ENCODE data around the gene PANX3. TPM values are rescaled to one million over a fixed set of nuclear protein-coding genes. Genes with fewer than 3 reads are reported as not detected.

The PANX3 gene
- total and polyA plus RNA-seq, 5 donors from 2014 or later = not detected

GRCh38 chr11:124663861-124664260, 52.6 kb downstream of the PANX3 start:
- ATAC-seq (ENCODE audit: low read depth in 2 of 2) = no peak

GRCh38 chr11:124667601-124668000, 56.4 kb downstream of the PANX3 start:
- no peak overlapping the region for H3K4me3 Mint-ChIP-seq
- Histone ChIP-seq H3K4me3 (ENCODE audit: low read depth, low read length) (no peak overlapping the region), H3K4me1 (ENCODE audit: control insufficient read depth, insufficient read depth, low read length, poor library complexity, severe bottlenecking) (peaks cover 7% of the 10 kb centered on the region), H3K36me3 (ENCODE audit: control insufficient read depth, insufficient read depth, low read length) (no peaks in the 10 kb centered on the region), H3K27ac (ENCODE audit: insufficient read depth, low read length, poor library complexity, severe bottlenecking) (no peak overlapping the region), H3K27me3 (ENCODE audit: control insufficient read depth, insufficient read depth, low read length) (no peaks in the 10 kb centered on the region), H3K9me3 (ENCODE audit: control insufficient read depth in 2 of 2, low read length in 2 of 2) (no peaks in the 10 kb centered on the region)
- H3K36me3 Mint-ChIP-seq = peaks cover 7% of the 10 kb centered on the region
- no peak for DNase-seq
- no peak for ATAC-seq (ENCODE audit: low read depth in 2 of 2)
- H3K9me3 Mint-ChIP-seq = no peaks in the 10 kb centered on the region
- H3K27ac Mint-ChIP-seq = no peak overlapping the region
- peaks cover 0 to 18% (median 13%) of the 10 kb centered on the region in 4 donors for H3K4me1 Mint-ChIP-seq
- H3K27me3 Mint-ChIP-seq = peaks cover 8% of the 10 kb centered on the region

More at GRCh38 chr11:124663861-124664260, 52.6 kb downstream of the PANX3 start:
- no peaks in the 10 kb centered on the region for H3K27me3 Mint-ChIP-seq
- H3K27ac Mint-ChIP-seq = no peak overlapping the region
- no peaks in the 10 kb centered on the region for H3K27me3 ChIP-seq (ENCODE audit: control insufficient read depth, insufficient read depth, low read length)
- no peak overlapping the region for H3K27ac ChIP-seq (ENCODE audit: insufficient read depth, low read length, poor library complexity, severe bottlenecking)
- no peaks in the 10 kb centered on the region for H3K4me1 ChIP-seq (ENCODE audit: control insufficient read depth, insufficient read depth, low read length, poor library complexity, severe bottlenecking)
- H3K36me3 Mint-ChIP-seq = peaks cover 11% of the 10 kb centered on the region
- H3K9me3 ChIP-seq (ENCODE audit: control insufficient read depth in 2 of 2, low read length in 2 of 2) = no peaks in the 10 kb centered on the region
- no peaks in the 10 kb centered on the region for H3K4me1 Mint-ChIP-seq
- H3K4me3 Mint-ChIP-seq = no peak overlapping the region
- no peak overlapping the region for H3K4me3 ChIP-seq (ENCODE audit: low read depth, low read length)
- no peaks in the 10 kb centered on the region for H3K36me3 ChIP-seq (ENCODE audit: control insufficient read depth, insufficient read depth, low read length)
- no peak for DNase-seq
- H3K9me3 Mint-ChIP-seq = no peaks in the 10 kb centered on the region

GRCh38 chr11:124669193-124669592, 58.0 kb downstream of the PANX3 start:
- Mint-ChIP-seq H3K36me3 (peaks cover 7% of the 10 kb centered on the region), H3K4me3 (no peak overlapping the region), H3K4me1 (peaks cover 0 to 31% (median 20%) of the 10 kb centered on the region in 4 donors), H3K9me3 (no peaks in the 10 kb centered on the region), H3K27me3 (peaks cover 16% of the 10 kb centered on the region), H3K27ac (no peak overlapping the region)
- Histone ChIP-seq H3K36me3 (ENCODE audit: control insufficient read depth, insufficient read depth, low read length) (no peaks in the 10 kb centered on the region), H3K4me1 (ENCODE audit: control insufficient read depth, insufficient read depth, low read length, poor library complexity, severe bottlenecking) (peaks cover 19% of the 10 kb centered on the region), H3K9me3 (ENCODE audit: control insufficient read depth in 2 of 2, low read length in 2 of 2) (no peaks in the 10 kb centered on the region), H3K4me3 (ENCODE audit: low read depth, low read length) (no peak overlapping the region), H3K27me3 (ENCODE audit: control insufficient read depth, insufficient read depth, low read length) (no peaks in the 10 kb centered on the region), H3K27ac (ENCODE audit: insufficient read depth, low read length, poor library complexity, severe bottlenecking) (no peak overlapping the region)
- ATAC-seq (ENCODE audit: low read depth in 2 of 2) (no peak), DNase-seq (peak; percentile 40 to 62 (median 59))

Other genes with a start within 250 kb of the PANX3 start
- not detected for gene OR8B2, start 226.9 kb upstream of the PANX3 start, total RNA-seq
- not detected for gene OR8B2, start 226.9 kb upstream of the PANX3 start, polyA plus RNA-seq
- not detected for gene OR8B3, start 212.4 kb upstream of the PANX3 start, total RNA-seq
- gene OR8B3, start 212.4 kb upstream of the PANX3 start, polyA plus RNA-seq = not detected
- not detected for gene OR8B4, start 186.6 kb upstream of the PANX3 start, total RNA-seq
- not detected for gene OR8B4, start 186.6 kb upstream of the PANX3 start, polyA plus RNA-seq
- not detected for gene OR8B8, start 165.7 kb upstream of the PANX3 start, total RNA-seq
- gene OR8B8, start 165.7 kb upstream of the PANX3 start, polyA plus RNA-seq = not detected
- not detected for gene OR8B12, start 67.8 kb upstream of the PANX3 start, total RNA-seq
- not detected for gene OR8B12, start 67.8 kb upstream of the PANX3 start, polyA plus RNA-seq
- not detected for gene OR8A1, start 41.4 kb upstream of the PANX3 start, total RNA-seq
- gene OR8A1, start 41.4 kb upstream of the PANX3 start, polyA plus RNA-seq = not detected
- gene TBRG1, start 11.4 kb downstream of the PANX3 start, total RNA-seq = 60.7 TPM
- gene TBRG1, start 11.4 kb downstream of the PANX3 start, polyA plus RNA-seq = 10 to 100 TPM; 30.3 to 42.3 (median 38.0) TPM
- gene SIAE, start 62.3 kb downstream of the PANX3 start, total RNA-seq = 5.0 TPM
- gene SIAE, start 62.3 kb downstream of the PANX3 start, polyA plus RNA-seq = 1 to 10 TPM; 1.4 to 3.0 (median 2.3) TPM
- 0.22 TPM for gene SPA17, start 62.5 kb downstream of the PANX3 start, total RNA-seq
- 1 to 10 TPM; 1.0 to 2.5 (median 1.3) TPM for gene SPA17, start 62.5 kb downstream of the PANX3 start, polyA plus RNA-seq
- gene NRGN, start 128.5 kb downstream of the PANX3 start, total RNA-seq = 58.8 TPM
- gene NRGN, start 128.5 kb downstream of the PANX3 start, polyA plus RNA-seq = under 1 TPM; 0.16 to 0.23 (median 0.22) TPM
- 0.44 TPM for gene VSIG2, start 140.8 kb downstream of the PANX3 start, total RNA-seq
- gene VSIG2, start 140.8 kb downstream of the PANX3 start, polyA plus RNA-seq = 1 to 10 TPM in 2 of 4 donors, under 1 TPM in 2; 0.71 to 3.9 (median 0.95) TPM
- gene ESAM, start 150.9 kb downstream of the PANX3 start, total RNA-seq = 3.0 TPM
- 1 to 10 TPM in 2 of 4 donors, under 1 TPM in 1, not detected in 1; 0.55 to 3.1 (median 2.3) TPM for gene ESAM, start 150.9 kb downstream of the PANX3 start, polyA plus RNA-seq
- gene MSANTD2, start 189.0 kb downstream of the PANX3 start, total RNA-seq = 10.0 TPM
- 1 to 10 TPM; 1.9 to 5.4 (median 4.2) TPM for gene MSANTD2, start 189.0 kb downstream of the PANX3 start, polyA plus RNA-seq

All from CD4-positive, CD25-positive, alpha-beta regulatory T cell (primary cell).